Breast epithelium (tissue), 4 donors: ENCODE data around the gene AGER. TPM values are rescaled to one million over a fixed set of nuclear protein-coding genes. Genes with fewer than 3 reads are reported as not detected.

ENCODE experiments used
- DNase-seq, 2 donors: peaks; one replicate each; pipeline ENCODE4 v3.0.0-alpha.2; 2019; ENCODE audit warnings: low spot score in 2 of 2
- H3K27ac ChIP-seq, 2 donors: fragments of 200-600 bp; sonication (generic) in 1 of 2; one replicate each; pipeline ENCODE4 v1.5.1; 2016 to 2019; ENCODE audit warnings: mild to moderate bottlenecking in 1 of 2
- H3K27me3 ChIP-seq, 2 donors: fragments of 200-600 bp; sonication (generic) in 1 of 2; one replicate each; pipeline versions ENCODE4 v1.5.1 to v1.6.0; 2017 to 2019; ENCODE audit warnings: control low read depth in 1 of 2, mild to moderate bottlenecking in 1 of 2
- H3K36me3 ChIP-seq: fragments of 200-600 bp; one replicate; pipeline ENCODE4 v1.5.1; 2019
- H3K4me1 ChIP-seq, 2 donors: fragments of 200-600 bp; sonication (generic); one replicate each; pipeline ENCODE4 v1.5.1; 2016 to 2019; ENCODE audit warnings: control low read depth in 1 of 2
- H3K4me3 ChIP-seq, 3 donors: fragments of 200-600 bp; sonication (generic); 1 replicate in 2 of 3; 2 replicates in 1 of 3; pipeline ENCODE4 v1.5.1; 2016 to 2019; ENCODE audit warnings: mild to moderate bottlenecking in 3 of 3, moderate library complexity in 2 of 3
- H3K9me3 ChIP-seq, 2 donors: fragments of 200-600 bp; sonication (generic) in 1 of 2; one replicate each; pipeline ENCODE4 v1.5.1; 2016 to 2019; ENCODE audit warnings: control low read depth in 1 of 2
- CTCF ChIP-seq, 3 donors: fragments of 450-650 bp; IDR thresholded peaks; one replicate each; pipeline ENCODE4 v1.5.1; 2016 to 2017; ENCODE audit warnings: antibody characterized with exemption in 3 of 3, mild to moderate bottlenecking in 3 of 3, moderate library complexity in 3 of 3
- POLR2A ChIP-seq: fragments of 450-650 bp; IDR thresholded peaks from one replicate; pipeline ENCODE4 v1.6.1; 2016; ENCODE audit warnings: antibody characterized with exemption, mild to moderate bottlenecking, moderate library complexity
- POLR2AphosphoS5 ChIP-seq, 3 donors: sonication (generic); formaldehyde crosslinking; IDR thresholded peaks; one replicate each; pipeline ENCODE4 v1.6.1; 2017; ENCODE audit warnings: antibody characterized with exemption in 3 of 3
- intact Hi-C: fragments of 100-400 bp; cut with DNase I; formaldehyde crosslinking; loops from one replicate; pipeline ENCODE4 v1.15.1; 2023; ENCODE audit warnings: low total_unique reads
- total RNA-seq, 3 donors: library from RNA; depleted of rRNA; stranded (reverse); fragments of >200 nt; gene quantifications; one replicate each; pipeline ENCODE4 v1.1.0, GENCODE V29; 2016

Gene AGER
- total RNA-seq, 3 donors from 2014 or later = 1.3 to 2.6 (median 1.8) TPM

- H3K27ac ChIP-seq = peak overlapping the region; percentile 66 to 89
- H3K9me3 ChIP-seq = no peaks in the 10 kb centered on the region
- H3K4me1 ChIP-seq = no peaks in the 10 kb centered on the region
- peak in 1 of 2 donors; percentile 70 for DNase-seq
- H3K4me3 ChIP-seq = peak overlapping the region; percentile 16 to 57 (median 40)
- no peaks in the 10 kb centered on the region for H3K27me3 ChIP-seq
- H3K36me3 ChIP-seq = no peaks in the 10 kb centered on the region
- intact Hi-C loops = no loop called here
- TF ChIP-seq CTCF (IDR thresholded peaks at IDR 0.05) = no peak
- TF ChIP-seq POLR2AphosphoS5 (IDR thresholded peaks at IDR 0.05) = no peak
- TF ChIP-seq POLR2A = no peak
Observed at GRCh38 chr6:32222333-32223230, 38.5 kb upstream of the AGER start.

- H3K4me1 ChIP-seq = no peaks in the 10 kb centered on the region
- no peak overlapping the region for H3K4me3 ChIP-seq
- no peaks in the 10 kb centered on the region for H3K36me3 ChIP-seq
- H3K9me3 ChIP-seq = no peaks in the 10 kb centered on the region
- no peaks in the 10 kb centered on the region for H3K27me3 ChIP-seq
- DNase-seq = no peak
- TF ChIP-seq POLR2A (no peak), CTCF (IDR thresholded peaks at IDR 0.05) (no peak), POLR2AphosphoS5 (IDR thresholded peaks at IDR 0.05) (no peak)
- intact Hi-C loops = no loop called here
- peak overlapping the region in 1 of 2 donors; percentile 12 for H3K27ac ChIP-seq
Observed at GRCh38 chr6:32220021-32220420, 36.0 kb upstream of the AGER start.

- DNase-seq = no peak
- Histone ChIP-seq H3K27ac (no peak overlapping the region), H3K9me3 (no peaks in the 10 kb centered on the region), H3K4me3 (no peak overlapping the region), H3K36me3 (no peaks in the 10 kb centered on the region), H3K27me3 (no peaks in the 10 kb centered on the region), H3K4me1 (no peaks in the 10 kb centered on the region)
- TF ChIP-seq POLR2AphosphoS5 (IDR thresholded peaks at IDR 0.05) (no peak), CTCF (IDR thresholded peaks at IDR 0.05) (no peak), POLR2A (no peak)
- intact Hi-C loops = no loop called here
Observed at GRCh38 chr6:32218167-32218566, 34.1 kb upstream of the AGER start.

GRCh38 chr6:32216998-32217397, 32.9 kb upstream of the AGER start:
- TF ChIP-seq POLR2A (no peak), CTCF (IDR thresholded peaks at IDR 0.05) (no peak), POLR2AphosphoS5 (IDR thresholded peaks at IDR 0.05) (no peak)
- Histone ChIP-seq H3K27me3 (no peaks in the 10 kb centered on the region), H3K4me1 (no peaks in the 10 kb centered on the region), H3K4me3 (no peak overlapping the region), H3K36me3 (no peaks in the 10 kb centered on the region), H3K27ac (no peak overlapping the region), H3K9me3 (no peaks in the 10 kb centered on the region)
- intact Hi-C loops = no loop called here
- no peak for DNase-seq

- DNase-seq = no peak
- TF ChIP-seq CTCF (IDR thresholded peaks at IDR 0.05) (no peak), POLR2A (no peak), POLR2AphosphoS5 (IDR thresholded peaks at IDR 0.05) (no peak)
- H3K4me3 ChIP-seq = no peak overlapping the region
- intact Hi-C loops = no loop called here
- no peaks in the 10 kb centered on the region for H3K9me3 ChIP-seq
- no peak overlapping the region for H3K27ac ChIP-seq
- H3K36me3 ChIP-seq = no peaks in the 10 kb centered on the region
- H3K4me1 ChIP-seq = no peaks in the 10 kb centered on the region
- H3K27me3 ChIP-seq = no peaks in the 10 kb centered on the region
Observed at GRCh38 chr6:32216285-32216684, 32.2 kb upstream of the AGER start.
